A673 (cell line): Measurements from ENCODE around the gene TMUB2. TPM values are rescaled to one million over a fixed set of nuclear protein-coding genes. Genes with fewer than 3 reads are reported as not detected.

Experiments used
- BruUV-seq: library from RNA; stranded (reverse); fragments of 400-500 nt; replicated peaks from 2 replicates; lab custom pipeline; 2021; lab: Mats Ljungman, UMichigan
- CTCF ChIA-PET: fragments of 300-600 bp; sonication (Branson Sonifier 250); formaldehyde crosslinking; loops from one replicate; lab custom pipeline; 2022; ENCODE audit warnings: antibody characterized with exemption; lab: Charles Lee
- POLR2A ChIA-PET: fragments of 300-600 bp; sonication (Branson Sonifier 250); formaldehyde crosslinking; loops from one replicate; lab custom pipeline; 2022; ENCODE audit warnings: antibody characterized with exemption; ENCODE audit not compliant: low non-redundant PET; lab: Charles Lee
- DNase-seq: peaks from one replicate; pipeline ENCODE4 v3.0.0-alpha.2; 2015; ENCODE audit warnings: low spot score
- H3K27ac ChIP-seq: fragments of 200-600 bp; sonication (generic); 2 replicates; pipeline ENCODE4 v1.5.1; 2016; ENCODE audit warnings: mixed run types, low read depth, mild to moderate bottlenecking, mixed read lengths, antibody characterized with exemption, low read length; ENCODE audit not compliant: poor library complexity, severe bottlenecking
- H3K27me3 ChIP-seq: fragments of 200-600 bp; sonication (generic); replicated peaks from 2 replicates; pipeline ENCODE4 v1.6.1; 2017; ENCODE audit warnings: mixed run types, low read depth, mild to moderate bottlenecking, mixed read lengths, antibody characterized with exemption, low read length; ENCODE audit not compliant: insufficient read depth, poor library complexity
- H3K36me3 ChIP-seq: fragments of 200-600 bp; sonication (generic); 2 replicates; pipeline ENCODE4 v1.6.1; 2016; ENCODE audit warnings: mixed run types, mild to moderate bottlenecking, mixed read lengths, antibody characterized with exemption, low read length; ENCODE audit not compliant: insufficient read depth, poor library complexity, severe bottlenecking
- H3K4me1 ChIP-seq: fragments of 200-600 bp; sonication (generic); 2 replicates; pipeline ENCODE4 v1.6.1; 2017; ENCODE audit warnings: mixed run types, mild to moderate bottlenecking, mixed read lengths, antibody characterized with exemption, low read length; ENCODE audit not compliant: insufficient read depth, poor library complexity, severe bottlenecking
- H3K4me3 ChIP-seq: fragments of 200-600 bp; sonication (generic); 2 replicates; pipeline ENCODE4 v1.5.1; 2016; ENCODE audit warnings: low read depth, mixed run types, mild to moderate bottlenecking, mixed read lengths, low read length; ENCODE audit not compliant: poor library complexity, severe bottlenecking
- H3K9me3 ChIP-seq: fragments of 200-600 bp; sonication (generic); 2 replicates; pipeline ENCODE4 v1.6.1; 2016; ENCODE audit warnings: mixed run types, low read depth, mild to moderate bottlenecking, mixed read lengths, antibody characterized with exemption, low read length; ENCODE audit not compliant: poor library complexity, severe bottlenecking
- CTCF ChIP-seq: fragments of 300-800, 200-600 bp; sonication (generic); conservative IDR thresholded peaks from 2 replicates; pipeline ENCODE4 v1.5.1; 2017; ENCODE audit warnings: low read depth, mild to moderate bottlenecking, antibody characterized with exemption, low read length, moderate library complexity, mixed read lengths
- EZH2 ChIP-seq: fragments of 200-600 bp; sonication (generic); IDR thresholded peaks from 2 replicates; pipeline ENCODE4 v1.6.1; 2017; ENCODE audit warnings: borderline replicate concordance, low read depth, mild to moderate bottlenecking, mixed read lengths, antibody characterized with exemption, low read length; ENCODE audit not compliant: poor library complexity, severe bottlenecking
- intact Hi-C: fragments of 100-400 bp; cut with micrococcal nuclease; formaldehyde crosslinking; loops from one replicate; pipeline ENCODE4 v1.10.0; 2022; ENCODE audit not compliant: unreplicated experiment
- total RNA-seq: library from RNA; stranded (reverse); gene quantifications from 2 replicates; pipeline ENCODE4 v1.2.3, GENCODE V29; 2021

Gene TMUB2
- total RNA-seq, 1 experiment from 2014 or later = 13.0 TPM

GRCh38 chr17:44214896-44215295 is 28.1 kb downstream of the TMUB2 start:
- BruUV-seq = no TSS peak
- DNase-seq = no peak
- no peaks in the 10 kb centered on the region for H3K9me3 ChIP-seq
- ChIA-PET CTCF (no interaction called here), POLR2A (no interaction called here)
- no peaks in the 10 kb centered on the region for H3K27me3 ChIP-seq
- intact Hi-C loops = loop anchor here (5.0 kb wide), 1 partner anchor 132 kb away; the partner anchor contains the start of gene GRN
- no peak for TF ChIP-seq EZH2
- TF ChIP-seq CTCF = no peak
- H3K36me3 ChIP-seq = peaks cover 40% of the 10 kb centered on the region
- H3K27ac ChIP-seq = no peak overlapping the region
- H3K4me1 ChIP-seq = peaks cover 9% of the 10 kb centered on the region
- H3K4me3 ChIP-seq = no peak overlapping the region

GRCh38 chr17:44216173-44216572 is 29.4 kb downstream of the TMUB2 start:
- no peaks in the 10 kb centered on the region for H3K27me3 ChIP-seq
- no peak overlapping the region for H3K4me3 ChIP-seq
- DNase-seq = no peak
- peaks cover 9% of the 10 kb centered on the region for H3K4me1 ChIP-seq
- intact Hi-C loops = no loop called here
- H3K9me3 ChIP-seq = no peaks in the 10 kb centered on the region
- ChIA-PET CTCF (no interaction called here), POLR2A (no interaction called here)
- peaks cover 30% of the 10 kb centered on the region for H3K36me3 ChIP-seq
- no TSS peak for BruUV-seq
- TF ChIP-seq CTCF = no peak
- no peak for TF ChIP-seq EZH2
- no peak overlapping the region for H3K27ac ChIP-seq

- Histone ChIP-seq H3K27me3 (no peaks in the 10 kb centered on the region), H3K27ac (no peak overlapping the region), H3K9me3 (no peaks in the 10 kb centered on the region), H3K36me3 (peaks cover 30% of the 10 kb centered on the region), H3K4me1 (peaks cover 9% of the 10 kb centered on the region), H3K4me3 (peak overlapping the region; percentile 72)
- BruUV-seq = no TSS peak
- CTCF ChIA-PET = no interaction called here
- no peak for DNase-seq
- intact Hi-C loops = no loop called here
- TF ChIP-seq EZH2 = no peak
- no peak for TF ChIP-seq CTCF
- POLR2A ChIA-PET = no interaction called here
Observed at GRCh38 chr17:44216694-44217093, 29.9 kb downstream of the TMUB2 start.
